ENCODE measurements around the gene TRIM17.

- no peak for TF ChIP-seq CTCF (IDR thresholded peaks at IDR 0.05)
- no peak for TF ChIP-seq POLR2A (IDR thresholded peaks at IDR 0.05)
Observed at GRCh38 chr1:228399531-228400236, 17.0 kb downstream of the TRIM17 start.

Data from testis (tissue), 2 donors.